T47D (cell line): Measurements from ENCODE around the gene SLIT3.

Source experiments
- DNase-seq, 2 experiments: peaks; one replicate each; pipeline versions ENCODE4 v3.0.0 to v3.0.0-alpha.2; 2011 to 2012; ENCODE audit warnings: low read depth in 1 of 2, low spot score in 1 of 2
- JUND ChIP-seq: IDR thresholded peaks from 2 replicates; pipeline ENCODE4 v1.6.1; 2012; ENCODE audit warnings: low read depth
- in situ Hi-C: cut with HindIII; loops from 2 replicates; pipeline ENCODE4 v1.10.0; 2016; ENCODE audit warnings: low sequenced_read_pairs, low pct_unique_long_range_greater_than_20kb

Gene SLIT3

GRCh38 chr5:168680395-168680794 lies 620.5 kb downstream of the SLIT3 start:
- DNase-seq, result no peak
- in situ Hi-C loops, result no loop called here
- no peak for TF ChIP-seq JUND

DNA sequence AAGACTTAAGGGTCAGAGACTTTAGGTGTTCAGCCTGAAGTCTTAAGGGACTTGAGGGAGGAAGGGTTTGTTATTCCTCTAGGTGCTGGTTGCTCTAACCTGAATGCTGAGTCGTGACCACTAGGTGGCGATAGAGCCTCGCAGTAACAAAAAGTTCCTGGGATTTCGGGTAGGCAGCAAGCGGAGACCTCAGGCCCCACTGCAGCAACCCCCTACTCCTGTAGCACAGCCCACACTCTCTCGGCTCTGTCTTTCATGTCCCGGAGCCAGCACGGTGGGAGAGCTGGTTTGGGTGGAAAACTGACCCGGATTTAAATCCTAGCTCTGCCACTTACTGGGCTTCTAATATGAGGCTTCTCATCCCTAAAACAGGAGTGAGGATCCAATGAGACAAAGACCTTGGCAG lies 621.4 kb downstream of the SLIT3 start:
- in situ Hi-C loops, result no loop called here
- TF ChIP-seq JUND, result no peak
- peak; percentile 79 to 84 for DNase-seq

DNA sequence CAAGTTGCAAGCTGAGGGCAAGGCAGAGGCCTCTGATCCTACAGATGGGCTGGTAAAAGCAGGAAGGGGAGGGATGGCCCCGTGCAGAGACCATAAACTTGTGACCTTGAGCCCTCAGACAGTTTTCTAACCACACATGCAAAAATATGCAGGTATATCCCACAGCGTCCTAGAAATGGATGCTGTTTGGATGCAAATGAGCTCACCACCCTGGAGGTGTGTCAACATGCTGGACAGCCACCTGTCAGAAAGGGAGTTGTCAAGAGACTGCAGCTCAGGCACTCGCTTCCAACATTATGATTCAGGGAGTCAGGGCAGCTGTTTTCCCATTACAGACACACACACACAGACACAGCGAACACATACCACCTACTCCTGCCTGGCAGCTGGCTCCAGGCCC lies 624.4 kb downstream of the SLIT3 start:
- no peak for TF ChIP-seq JUND
- in situ Hi-C loops, result no loop called here
- DNase-seq, result peak in 1 of 2 experiments; percentile 41

DNA sequence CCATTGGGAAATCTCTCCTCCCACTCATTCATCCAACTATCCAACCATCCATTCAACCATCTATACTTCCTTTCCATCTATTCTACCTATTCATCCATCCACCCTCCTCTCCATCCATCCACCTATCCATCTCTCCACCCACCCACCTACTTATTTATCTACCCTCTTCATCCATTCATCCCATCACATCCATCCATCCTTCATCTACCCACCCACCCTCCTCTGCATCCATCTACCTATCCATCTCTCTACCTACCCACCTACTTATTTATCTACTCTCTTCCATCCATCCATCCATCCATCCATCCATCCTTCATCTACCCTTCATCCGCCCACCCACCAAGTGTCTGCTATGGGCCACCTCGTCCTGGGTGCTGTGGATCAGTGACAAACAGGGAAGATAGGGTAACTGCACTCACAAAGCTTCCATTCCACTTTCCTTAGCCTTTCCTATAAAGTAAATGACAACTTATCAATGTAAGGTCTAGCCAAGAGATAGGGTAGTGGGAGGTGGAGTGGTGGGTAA lies 625.0 kb downstream of the SLIT3 start:
- in situ Hi-C loops, result no loop called here
- TF ChIP-seq JUND, result no peak
- DNase-seq, result no peak

GRCh38 chr5:168674893-168675482 lies 626.0 kb downstream of the SLIT3 start:
- TF ChIP-seq JUND, result no peak
- in situ Hi-C loops, result no loop called here

GRCh38 chr5:168672888-168673287 lies 628.1 kb downstream of the SLIT3 start:
- no peak for DNase-seq
- in situ Hi-C loops, result no loop called here
- no peak for TF ChIP-seq JUND

More at GRCh38 chr5:168674893-168675482, 626.0 kb downstream of the SLIT3 start:
- no peak for DNase-seq

- no peak for DNase-seq
- in situ Hi-C loops, result no loop called here
- no peak for TF ChIP-seq JUND
Observed at GRCh38 chr5:168672016-168672415, 628.9 kb downstream of the SLIT3 start.

- no peak for TF ChIP-seq JUND
- in situ Hi-C loops, result no loop called here
- DNase-seq, result peak; percentile 28 to 53
Observed at GRCh38 chr5:168670881-168671575, 629.9 kb downstream of the SLIT3 start.

DNA sequence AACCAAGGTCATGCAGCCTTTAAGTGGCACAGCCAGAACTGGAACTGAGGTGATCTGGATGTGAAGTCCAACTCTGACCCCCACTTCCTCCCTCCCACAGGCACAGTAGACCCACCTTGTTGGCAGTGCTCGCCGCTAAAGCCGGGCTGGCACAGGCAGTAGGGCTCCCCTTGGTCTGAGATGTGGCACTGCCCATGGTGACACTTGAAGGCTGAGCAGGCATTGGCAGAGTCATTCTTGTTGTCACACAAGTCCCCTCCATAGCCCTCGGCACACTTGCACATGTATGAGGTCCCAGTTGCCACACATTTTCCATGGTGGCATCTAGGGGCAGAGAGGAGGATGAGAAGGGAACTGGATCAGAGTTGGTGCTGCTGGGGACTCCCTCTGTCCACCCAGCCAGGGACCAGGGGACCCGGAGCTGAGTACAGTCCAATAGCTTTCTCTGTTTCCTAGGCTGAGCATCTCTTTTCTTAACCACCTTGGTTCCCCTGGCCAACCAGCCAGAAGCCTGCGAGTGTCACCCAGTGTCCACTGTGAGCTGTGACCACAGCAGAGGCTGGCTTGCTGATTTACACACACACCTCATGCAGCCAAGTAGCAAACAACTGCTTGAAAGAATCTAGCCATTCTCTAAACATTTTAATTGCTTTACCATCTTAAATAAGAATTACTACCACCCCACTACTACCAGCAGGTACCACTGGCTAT lies 631.1 kb downstream of the SLIT3 start:
- TF ChIP-seq JUND, result no peak
- in situ Hi-C loops, result no loop called here
- DNase-seq, result peak; percentile 42 to 46

- in situ Hi-C loops, result no loop called here
- DNase-seq, result no peak
Observed at GRCh38 chr5:168669156-168669555, 631.8 kb downstream of the SLIT3 start.

DNA sequence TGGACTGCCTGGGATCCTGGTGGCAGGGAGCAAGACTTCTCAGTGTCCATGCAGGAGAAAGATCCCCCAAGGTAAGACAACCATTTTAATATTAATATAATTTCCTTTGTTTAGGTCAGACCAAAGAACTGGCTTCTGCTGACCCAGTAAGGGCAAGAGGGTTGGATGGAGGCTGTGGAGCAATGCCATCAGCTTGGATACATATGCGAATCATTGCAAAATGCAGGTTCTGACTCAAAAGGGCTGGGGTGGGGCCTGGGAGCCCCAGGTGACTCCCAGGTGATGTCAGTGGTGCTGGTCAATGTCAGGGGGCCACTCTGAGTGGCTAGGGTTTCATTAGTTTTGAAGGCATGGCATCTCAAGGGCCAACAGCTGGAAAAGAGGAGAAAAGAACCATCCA lies 632.9 kb downstream of the SLIT3 start:
- in situ Hi-C loops, result no loop called here
- DNase-seq, result no peak
- TF ChIP-seq JUND, result no peak

More at GRCh38 chr5:168669156-168669555, 631.8 kb downstream of the SLIT3 start:
- TF ChIP-seq JUND, result no peak

GRCh38 chr5:168667301-168667840 lies 633.6 kb downstream of the SLIT3 start:
- DNase-seq, result no peak
- TF ChIP-seq JUND, result no peak
- in situ Hi-C loops, result no loop called here

GRCh38 chr5:168666356-168666755 lies 634.6 kb downstream of the SLIT3 start:
- no peak for TF ChIP-seq JUND
- no peak for DNase-seq
- in situ Hi-C loops, result no loop called here
